Left lung (tissue), 10 donors: Measurements from ENCODE around the gene CAT. TPM values are rescaled to one million over a fixed set of nuclear protein-coding genes. Genes with fewer than 3 reads are reported as not detected.
"Not testable (repeated sequence)": the region's sequence is repeated elsewhere in the genome, so short reads cannot be mapped to it uniquely, and the experiment has no call there.

Experiments
- ATAC-seq: fragments of 200-7000 bp; cut with Tn5 transposase; one replicate; pipeline ENCODE4 v1.9.1; 2020; ENCODE audit warnings: moderate library complexity
- DNase-seq, 4 donors: peaks; one replicate each; pipeline ENCODE4 v3.0.0-alpha.2; 2013 to 2020
- H3K27ac ChIP-seq, 2 donors: fragments of 200-600 bp; sonication (generic) in 1 of 2; one replicate each; pipeline versions ENCODE4 v1.5.0 to v1.8.0; 2020 to 2021
- H3K27me3 ChIP-seq, 2 donors: fragments of 200-600 bp; sonication (generic) in 1 of 2; one replicate each; pipeline versions ENCODE4 v1.5.0 to v1.8.0; 2020 to 2021
- H3K36me3 ChIP-seq, 2 donors: fragments of 200-600 bp; sonication (generic) in 1 of 2; one replicate each; pipeline versions ENCODE4 v1.5.0 to v1.8.0; 2020 to 2021
- H3K4me1 ChIP-seq, 2 donors: fragments of 200-600 bp; one replicate each; pipeline ENCODE4 v1.8.0; 2021
- H3K4me3 ChIP-seq, 2 donors: fragments of 200-600 bp; sonication (generic) in 1 of 2; one replicate each; pipeline versions ENCODE4 v1.5.0 to v1.8.0; 2020 to 2021; ENCODE audit warnings: mild to moderate bottlenecking in 1 of 2
- H3K9me3 ChIP-seq, 2 donors: fragments of 200-600 bp; sonication (generic) in 1 of 2; one replicate each; pipeline versions ENCODE4 v1.5.0 to v1.8.0; 2020 to 2021
- intact Hi-C, 2 donors: fragments of 100-400 bp; cut with DNase I; formaldehyde crosslinking; loops; one replicate each; pipeline versions ENCODE4 v1.11.2 to v1.14.2; 2022
- polyA plus RNA-seq, 6 donors: library from polyadenylated mRNA; unstranded; fragments of 120-200 nt; gene quantifications; one replicate each; pipeline ENCODE4 v1.2.1, GENCODE V29; 2013; ENCODE audit not compliant: insufficient read length in 6 of 6
- total RNA-seq, 2 donors: library from RNA; stranded (reverse); fragmentation: NEBNext Ultra II Directional; extraction: Animal tissue kit (Norgen Biotek cat#: 25700); gene quantifications; one replicate each; pipeline ENCODE4 v1.2.1, GENCODE V29; 2021
- TF ChIP-seq, protein P1 (sequence below), 2 donors: fragments of 200-600 bp; sonication (generic) in 1 of 2; IDR thresholded peaks; one replicate each; pipeline versions ENCODE4 v1.5.0 to v1.8.0; 2021; ENCODE audit warnings: antibody characterized with exemption in 2 of 2
- donor health status: DM: no; HTN: yes; CAD: no.
- donor health status: DM: no; HTN: no; CAD: no.

CAT gene
- total and polyA plus RNA-seq, 8 donors = 146 to 247 (median 213) TPM

DNA sequence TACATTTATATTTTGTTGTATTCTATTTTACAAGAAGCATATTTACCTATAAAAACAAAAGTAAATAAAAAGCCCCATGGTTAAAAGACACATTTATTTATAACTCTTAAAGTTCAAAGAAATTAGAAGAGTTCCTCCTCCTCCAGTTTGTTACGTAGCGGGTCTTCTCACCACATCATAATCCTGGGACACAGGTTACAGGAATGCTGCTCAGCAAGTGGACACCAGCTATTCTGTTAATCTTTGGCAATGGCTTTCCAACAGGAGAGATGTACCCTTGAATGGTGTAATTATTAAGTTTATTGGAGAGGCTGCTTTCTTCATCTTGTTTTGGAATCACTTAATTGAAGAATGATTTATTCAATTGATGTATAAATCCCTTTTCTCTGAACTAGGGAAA, 19.6 kb upstream of the CAT start:
- H3K27me3 ChIP-seq = no peaks in the 10 kb centered on the region
- H3K36me3 ChIP-seq = no peaks in the 10 kb centered on the region
- H3K4me3 ChIP-seq = no peak overlapping the region
- no peak overlapping the region for H3K27ac ChIP-seq
- TF ChIP-seq, protein P1, sequence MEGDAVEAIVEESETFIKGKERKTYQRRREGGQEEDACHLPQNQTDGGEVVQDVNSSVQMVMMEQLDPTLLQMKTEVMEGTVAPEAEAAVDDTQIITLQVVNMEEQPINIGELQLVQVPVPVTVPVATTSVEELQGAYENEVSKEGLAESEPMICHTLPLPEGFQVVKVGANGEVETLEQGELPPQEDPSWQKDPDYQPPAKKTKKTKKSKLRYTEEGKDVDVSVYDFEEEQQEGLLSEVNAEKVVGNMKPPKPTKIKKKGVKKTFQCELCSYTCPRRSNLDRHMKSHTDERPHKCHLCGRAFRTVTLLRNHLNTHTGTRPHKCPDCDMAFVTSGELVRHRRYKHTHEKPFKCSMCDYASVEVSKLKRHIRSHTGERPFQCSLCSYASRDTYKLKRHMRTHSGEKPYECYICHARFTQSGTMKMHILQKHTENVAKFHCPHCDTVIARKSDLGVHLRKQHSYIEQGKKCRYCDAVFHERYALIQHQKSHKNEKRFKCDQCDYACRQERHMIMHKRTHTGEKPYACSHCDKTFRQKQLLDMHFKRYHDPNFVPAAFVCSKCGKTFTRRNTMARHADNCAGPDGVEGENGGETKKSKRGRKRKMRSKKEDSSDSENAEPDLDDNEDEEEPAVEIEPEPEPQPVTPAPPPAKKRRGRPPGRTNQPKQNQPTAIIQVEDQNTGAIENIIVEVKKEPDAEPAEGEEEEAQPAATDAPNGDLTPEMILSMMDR (IDR thresholded peaks at IDR 0.05) = no peak
- intact Hi-C loops = no loop called here
- H3K9me3 ChIP-seq = no peaks in the 10 kb centered on the region
- peaks cover 4 to 45% of the 10 kb centered on the region in 2 donors for H3K4me1 ChIP-seq
- ATAC-seq (no peak), DNase-seq (no peak)

DNA sequence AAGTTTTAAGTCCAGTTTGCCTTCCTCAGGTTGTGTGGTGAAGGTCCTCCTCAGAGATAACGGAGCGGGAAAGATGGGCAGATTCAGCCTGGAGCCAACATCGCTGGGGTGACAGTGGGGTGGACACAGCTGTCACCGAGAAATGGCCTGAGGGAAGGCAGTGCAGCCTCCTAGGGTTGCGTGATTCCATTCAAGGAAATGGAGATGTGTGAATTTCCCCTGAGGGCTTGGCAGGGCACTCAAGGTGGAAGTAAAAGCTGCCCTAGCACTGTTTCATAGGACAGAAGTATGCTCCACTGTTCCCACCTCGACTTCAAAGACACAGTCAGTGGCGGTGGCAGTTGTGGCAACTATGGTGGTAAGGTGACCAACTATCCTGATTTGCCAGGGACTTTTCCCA, 15.4 kb upstream of the CAT start:
- Histone ChIP-seq H3K4me3 (no peak overlapping the region), H3K9me3 (no peaks in the 10 kb centered on the region), H3K27me3 (no peaks in the 10 kb centered on the region), H3K36me3 (no peaks in the 10 kb centered on the region), H3K4me1 (peaks cover 17 to 54% of the 10 kb centered on the region in 2 donors), H3K27ac (peak overlapping the region in 1 of 2 donors; percentile 81)
- TF ChIP-seq, protein P1 (IDR thresholded peaks at IDR 0.05) = no peak
- no peak for DNase-seq
- ATAC-seq = peak; percentile 7
- intact Hi-C loops = no loop called here

- intact Hi-C loops, H3K9me3 ChIP-seq, DNase-seq, H3K27me3 ChIP-seq, ATAC-seq, H3K4me3 ChIP-seq, H3K36me3 ChIP-seq: not testable (repeated sequence)
- Histone ChIP-seq H3K27ac (peak overlapping the region in 1 of 2 donors; percentile 83), H3K4me1 (peaks cover 17 to 53% of the 10 kb centered on the region in 2 donors)
Measured at GRCh38 chr11:34424826-34425225, 13.9 kb upstream of the CAT start.

DNA sequence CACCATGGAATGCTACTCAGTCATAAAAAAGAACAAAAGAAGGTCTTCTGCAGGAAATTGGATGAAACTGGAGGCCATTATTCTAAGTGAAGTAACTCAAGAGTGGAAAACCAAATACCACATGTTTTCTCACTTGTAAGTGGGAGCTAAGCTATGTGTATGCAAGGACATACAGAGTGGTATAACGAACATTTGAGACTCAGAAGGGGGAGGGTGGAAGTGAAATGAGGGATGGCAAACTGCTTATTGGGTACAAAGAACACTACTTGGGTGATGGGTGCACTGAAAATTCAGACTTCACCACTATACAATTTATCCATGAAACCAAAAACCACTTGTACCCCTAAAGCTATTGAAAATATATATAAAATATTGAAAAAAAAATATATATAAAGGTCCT, 13.4 kb upstream of the CAT start:
- Histone ChIP-seq H3K36me3 (no peaks in the 10 kb centered on the region), H3K4me1 (peaks cover 17 to 53% of the 10 kb centered on the region in 2 donors), H3K4me3 (no peak overlapping the region), H3K27me3 (no peaks in the 10 kb centered on the region), H3K9me3 (no peaks in the 10 kb centered on the region), H3K27ac (peak overlapping the region in 1 of 2 donors; percentile 83)
- ATAC-seq = no peak
- DNase-seq = no peak
- intact Hi-C loops = no loop called here
- TF ChIP-seq, protein P1 (IDR thresholded peaks at IDR 0.05) = no peak

- peak overlapping the region; percentile 41 to 83 for H3K27ac ChIP-seq
- no peak for ATAC-seq
- peaks cover 17 to 53% of the 10 kb centered on the region in 2 donors for H3K4me1 ChIP-seq
- H3K27me3 ChIP-seq = no peaks in the 10 kb centered on the region
- H3K36me3 ChIP-seq = no peaks in the 10 kb centered on the region
- TF ChIP-seq, protein P1 (IDR thresholded peaks at IDR 0.05) = no peak
- no peaks in the 10 kb centered on the region for H3K9me3 ChIP-seq
- no peak overlapping the region for H3K4me3 ChIP-seq
- DNase-seq = no peak
- intact Hi-C loops = no loop called here
Measured at GRCh38 chr11:34425867-34426266, 12.9 kb upstream of the CAT start.

GRCh38 chr11:34426766-34427185, 12.0 kb upstream of the CAT start:
- peak overlapping the region; percentile 41 to 83 for H3K27ac ChIP-seq
- DNase-seq (no peak), ATAC-seq (peak; percentile 37)
- no peak overlapping the region for H3K4me3 ChIP-seq
- H3K36me3 ChIP-seq = no peaks in the 10 kb centered on the region
- intact Hi-C loops = no loop called here
- H3K9me3 ChIP-seq = no peaks in the 10 kb centered on the region
- H3K4me1 ChIP-seq = peaks cover 15 to 60% of the 10 kb centered on the region in 2 donors
- TF ChIP-seq, protein P1 (IDR thresholded peaks at IDR 0.05) = no peak
- H3K27me3 ChIP-seq = no peaks in the 10 kb centered on the region
